RWPE1 (cell line): ENCODE measurements around the gene KIRREL3.

Source experiments
- CTCF ChIA-PET: fragments of 350-600 bp; sonication (Branson Sonifier 250); formaldehyde crosslinking; extraction: SDS; loops from one replicate; lab custom pipeline; 2021; lab: Yijun Ruan, JAX
- POLR2A ChIA-PET: fragments of 400-600 bp; formaldehyde crosslinking; extraction: SDS; loops from one replicate; lab custom pipeline; 2020; ENCODE audit warnings: antibody characterized with exemption; ENCODE audit not compliant: low non-redundant PET; lab: Yijun Ruan, JAX
- DNase-seq: peaks from one replicate; pipeline ENCODE4 v3.0.0; 2012; ENCODE audit warnings: low spot score
- H3K27ac ChIP-seq: fragments of 450-650 bp; 2 replicates; pipeline ENCODE4 v1.5.1; 2017
- TF ChIP-seq, protein P1 (sequence below): fragments of 450-650 bp; conservative IDR thresholded peaks from 2 replicates; pipeline ENCODE4 v1.5.1; 2017; ENCODE audit warnings: low read depth, mild to moderate bottlenecking

KIRREL3 gene

DNA sequence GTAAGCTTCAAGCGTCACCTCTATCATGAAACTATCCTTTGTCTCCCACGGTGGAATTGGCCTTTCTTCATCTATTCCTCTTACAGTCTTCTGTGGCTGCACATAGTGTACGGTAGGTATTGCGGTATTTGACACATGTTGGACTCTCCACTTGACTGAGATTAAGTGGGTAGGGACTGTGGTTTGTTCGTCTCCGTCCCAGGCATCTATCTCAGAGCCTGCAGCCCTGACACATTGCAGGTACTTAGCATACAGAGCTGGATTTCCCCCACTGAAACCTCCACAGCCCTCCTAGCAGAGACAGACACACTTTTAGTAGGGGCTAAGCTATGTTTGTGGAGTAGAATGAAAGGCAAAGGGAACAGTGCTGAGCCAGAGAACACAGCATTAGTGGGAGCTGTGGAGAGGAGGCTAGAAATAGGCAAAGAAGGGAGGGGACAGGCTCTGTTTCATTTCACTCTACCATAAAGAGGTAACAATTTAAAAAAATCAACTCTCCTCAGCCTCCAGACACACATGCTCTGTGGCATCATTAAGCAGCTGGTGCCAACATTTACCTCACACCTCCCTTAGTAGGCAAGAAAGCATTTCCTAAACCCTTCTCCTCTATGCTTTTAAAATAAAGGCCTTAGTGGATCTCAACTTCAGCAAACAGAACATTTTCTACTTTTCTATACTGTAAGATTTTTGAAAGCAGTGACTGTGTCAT is 277.5 kb downstream of the KIRREL3 start:
- TF ChIP-seq, protein P1, sequence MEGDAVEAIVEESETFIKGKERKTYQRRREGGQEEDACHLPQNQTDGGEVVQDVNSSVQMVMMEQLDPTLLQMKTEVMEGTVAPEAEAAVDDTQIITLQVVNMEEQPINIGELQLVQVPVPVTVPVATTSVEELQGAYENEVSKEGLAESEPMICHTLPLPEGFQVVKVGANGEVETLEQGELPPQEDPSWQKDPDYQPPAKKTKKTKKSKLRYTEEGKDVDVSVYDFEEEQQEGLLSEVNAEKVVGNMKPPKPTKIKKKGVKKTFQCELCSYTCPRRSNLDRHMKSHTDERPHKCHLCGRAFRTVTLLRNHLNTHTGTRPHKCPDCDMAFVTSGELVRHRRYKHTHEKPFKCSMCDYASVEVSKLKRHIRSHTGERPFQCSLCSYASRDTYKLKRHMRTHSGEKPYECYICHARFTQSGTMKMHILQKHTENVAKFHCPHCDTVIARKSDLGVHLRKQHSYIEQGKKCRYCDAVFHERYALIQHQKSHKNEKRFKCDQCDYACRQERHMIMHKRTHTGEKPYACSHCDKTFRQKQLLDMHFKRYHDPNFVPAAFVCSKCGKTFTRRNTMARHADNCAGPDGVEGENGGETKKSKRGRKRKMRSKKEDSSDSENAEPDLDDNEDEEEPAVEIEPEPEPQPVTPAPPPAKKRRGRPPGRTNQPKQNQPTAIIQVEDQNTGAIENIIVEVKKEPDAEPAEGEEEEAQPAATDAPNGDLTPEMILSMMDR = no peak

DNA sequence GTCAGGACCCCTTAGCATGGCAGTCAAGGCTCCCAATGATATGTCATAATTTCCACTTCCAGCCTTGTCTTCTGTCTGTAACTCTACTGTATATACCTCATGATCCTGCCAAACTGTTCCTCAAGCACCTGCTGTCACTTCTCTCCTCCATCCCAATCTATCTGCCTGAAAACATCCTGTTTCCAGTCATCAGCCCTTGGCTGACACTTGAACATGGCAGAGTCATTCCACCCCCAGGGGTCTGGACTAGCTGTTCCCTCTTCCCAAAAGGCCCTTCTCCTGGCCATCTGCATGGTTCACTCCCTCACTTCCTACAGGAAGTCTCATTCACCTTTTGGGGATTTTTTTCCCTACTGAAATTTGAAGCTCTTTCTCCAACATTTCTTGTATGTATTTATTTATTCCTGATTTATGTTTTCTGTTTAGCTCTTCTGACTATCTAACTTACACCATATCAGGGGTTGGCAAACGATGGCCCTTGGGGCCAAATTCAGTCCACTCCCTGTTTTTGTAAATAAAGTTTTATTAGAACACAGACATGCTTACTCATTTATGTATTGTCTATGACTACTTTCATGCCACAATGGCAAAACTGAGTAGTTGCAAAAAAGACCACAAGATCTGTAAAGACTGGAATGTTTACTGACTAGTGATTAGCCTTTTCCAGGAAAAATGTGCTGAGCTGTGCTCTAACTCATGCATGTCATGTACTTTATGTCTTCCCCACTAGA is 278.4 kb downstream of the KIRREL3 start:
- ChIA-PET POLR2A (no interaction called here), CTCF (interaction anchor here (0.9 kb wide), 1 partner anchor 268 kb away, joined by 5 read pairs; no protein-coding TSS in a partner anchor)
- TF ChIP-seq, protein P1 = no peak
- no peak for DNase-seq
- H3K27ac ChIP-seq = no peak overlapping the region

More for the DNA sequence above, 277.5 kb downstream of the KIRREL3 start:
- H3K27ac ChIP-seq = no peak overlapping the region
- DNase-seq = no peak
- CTCF ChIA-PET = interaction anchor here (0.9 kb wide), 1 partner anchor 267 kb away, joined by 5 read pairs; no protein-coding TSS in a partner anchor
- POLR2A ChIA-PET = no interaction called here

DNA sequence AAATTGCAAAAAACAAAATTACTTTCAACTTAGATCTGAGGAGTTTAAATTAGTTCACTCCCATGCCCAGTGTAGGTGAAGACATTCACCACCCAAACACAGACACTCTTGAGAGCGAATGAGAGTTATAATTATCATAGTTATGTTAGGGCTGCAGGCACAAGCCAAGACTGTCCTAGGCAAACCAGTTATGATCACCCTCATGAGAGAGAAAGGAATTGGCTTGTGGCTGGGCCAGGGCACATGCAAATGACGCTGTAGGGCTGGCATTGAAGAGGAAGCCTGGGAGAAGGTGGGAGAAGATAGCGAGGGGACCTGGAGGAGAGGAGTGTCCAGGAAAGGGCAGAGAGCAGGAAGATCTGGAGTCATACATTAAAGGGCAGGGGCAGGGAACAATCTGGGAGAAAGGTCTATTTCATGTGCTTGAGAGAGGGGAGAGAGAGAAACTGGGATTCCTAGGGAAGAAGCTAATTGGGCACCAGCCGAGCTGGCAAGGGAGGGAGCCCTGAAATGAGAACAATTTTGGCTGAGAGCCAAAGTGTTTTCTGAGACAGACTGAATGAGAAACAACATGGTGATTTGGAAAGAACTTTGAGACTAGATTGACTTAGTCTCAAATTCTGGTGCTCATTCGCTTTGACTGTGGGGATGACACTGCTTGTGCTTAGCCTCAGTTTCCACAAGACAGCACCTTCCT is 279.9 kb downstream of the KIRREL3 start:
- ChIA-PET POLR2A (no interaction called here), CTCF (no interaction called here)
- TF ChIP-seq, protein P1 = no peak
- no peak for DNase-seq
- no peak overlapping the region for H3K27ac ChIP-seq

DNA sequence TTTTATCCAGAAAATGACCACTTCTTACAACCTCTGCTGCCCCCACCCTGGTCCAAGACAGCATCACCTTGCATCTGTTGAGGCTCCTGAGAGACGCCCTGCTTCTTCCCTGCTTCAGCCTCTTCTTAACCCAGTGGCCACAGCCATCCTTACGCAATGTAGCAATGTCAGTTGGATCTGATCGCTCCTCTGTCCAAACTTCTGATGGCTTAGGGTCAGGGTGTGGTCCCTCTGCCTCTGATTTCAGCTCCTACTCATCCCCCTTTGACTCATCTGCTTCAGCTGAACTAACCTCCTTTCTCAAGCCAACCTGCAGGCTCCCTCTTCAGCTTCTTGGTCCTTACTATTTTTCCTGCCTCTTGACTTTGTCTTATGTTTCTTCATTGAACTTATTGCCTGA is 280.8 kb downstream of the KIRREL3 start:
- H3K27ac ChIP-seq = no peak overlapping the region
- no peak for DNase-seq
- POLR2A ChIA-PET = no interaction called here
- TF ChIP-seq, protein P1 = no peak
- CTCF ChIA-PET = no interaction called here

DNA sequence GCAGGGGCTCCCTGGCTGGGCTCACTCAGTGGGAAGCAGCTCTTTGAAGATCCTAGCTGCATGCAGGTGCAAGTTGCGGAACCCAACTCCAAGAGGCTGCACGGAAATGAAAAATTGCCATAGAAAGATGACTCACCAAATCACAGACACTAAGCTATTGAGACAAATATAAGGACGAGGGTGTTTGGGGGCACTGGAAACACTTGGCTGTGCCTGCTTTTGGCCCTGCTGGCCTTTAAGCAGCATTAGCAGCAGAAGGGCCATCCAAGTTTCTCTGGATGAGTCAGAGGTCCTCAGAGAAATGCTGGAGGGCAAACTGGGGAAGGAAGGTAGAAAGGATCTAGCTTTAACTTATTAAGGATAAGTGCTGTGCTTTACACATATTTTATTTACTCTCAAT is 282.3 kb downstream of the KIRREL3 start:
- DNase-seq = no peak
- TF ChIP-seq, protein P1 = no peak
- ChIA-PET POLR2A (no interaction called here), CTCF (interaction anchor here (1.4 kb wide), 1 partner anchor 11 kb away, joined by 3 read pairs; no protein-coding TSS in a partner anchor)
- no peak overlapping the region for H3K27ac ChIP-seq

DNA sequence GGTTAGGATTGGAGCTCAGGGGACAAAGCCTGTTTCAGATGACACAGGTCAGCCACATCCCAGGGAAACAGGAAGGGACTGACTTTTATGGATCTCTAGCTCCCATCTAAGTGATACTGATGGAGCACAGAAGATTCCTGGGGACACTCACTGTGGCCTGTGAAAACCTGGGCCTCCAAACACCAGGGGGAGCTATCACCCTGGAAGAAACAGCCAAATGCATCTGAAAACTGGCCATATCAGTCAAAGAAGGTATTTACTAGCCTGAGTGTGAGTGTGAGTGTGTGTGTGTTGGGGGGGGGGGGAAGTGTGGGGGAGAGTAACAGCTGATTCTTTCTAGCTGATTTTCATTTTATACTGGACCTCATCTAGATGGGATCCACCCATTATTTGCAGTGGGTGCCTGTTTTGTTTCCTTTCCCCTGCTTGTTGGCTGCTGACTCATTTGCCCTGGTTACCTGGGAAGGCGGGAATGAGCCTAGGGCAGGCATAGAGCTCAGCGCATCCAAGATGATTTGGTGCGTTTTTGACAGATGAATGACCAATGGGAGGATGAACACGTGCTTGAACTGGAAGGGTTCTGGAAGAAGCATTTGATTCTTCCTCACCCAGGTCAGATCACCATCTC is 284.0 kb downstream of the KIRREL3 start:
- no peak overlapping the region for H3K27ac ChIP-seq
- ChIA-PET CTCF (interaction anchor here (0.6 to 1.5 kb wide), 7 partner anchors 10 to 272 kb away, joined by 3 to 5 read pairs (median 3); no protein-coding TSS in a partner anchor), POLR2A (no interaction called here)
- TF ChIP-seq, protein P1 = peak; percentile 21; the same call in 1 of the 2 replicates
- no peak for DNase-seq
